Stimulated activated naive B cell treated with anti-CD40 and anti-IgM and Interleukin-4, amounts not matched to agents 10 μg/mL and 1 μg/mL and 100 μg/mL, for 72 hours (primary cell): ENCODE results near the gene GRIN2A.

ENCODE experiments used
- ATAC-seq, 2 donors: fragments of 150-1000 bp; cut with Tn5 transposase; replicated peaks; 2 replicates each; pipeline ENCODE4 v1.10.0; 2021; ENCODE audit warnings: moderate library complexity in 1 of 2
- DNase-seq: peaks from one replicate; pipeline ENCODE4 v3.0.0; 2021
- H3K27ac Mint-ChIP-seq: one replicate; pipeline ENCODE4 v1.8.0; 2022; ENCODE audit warnings: mild to moderate bottlenecking, mixed read lengths
- H3K27me3 Mint-ChIP-seq, 2 donors: one replicate each; pipeline ENCODE4 v1.8.0; 2022; ENCODE audit warnings: mixed read lengths in 2 of 2
- H3K36me3 Mint-ChIP-seq, 2 donors: one replicate each; pipeline ENCODE4 v1.8.0; 2022; ENCODE audit warnings: mixed read lengths in 2 of 2, mild to moderate bottlenecking in 1 of 2
- H3K4me1 Mint-ChIP-seq, 2 donors: one replicate each; pipeline ENCODE4 v1.8.0; 2022; ENCODE audit warnings: mixed read lengths in 2 of 2, mild to moderate bottlenecking in 1 of 2
- H3K4me3 Mint-ChIP-seq, 2 donors: one replicate each; pipeline ENCODE4 v1.8.0; 2022; ENCODE audit warnings: mild to moderate bottlenecking in 2 of 2, mixed read lengths in 2 of 2, moderate library complexity in 1 of 2
- H3K9me3 Mint-ChIP-seq, 2 donors: one replicate each; pipeline ENCODE4 v1.8.0; 2022; ENCODE audit warnings: mixed read lengths in 2 of 2, mild to moderate bottlenecking in 1 of 2

GRIN2A gene

GRCh38 chr16:9757687-9758086, 424.5 kb downstream of the GRIN2A start:
- H3K4me1 Mint-ChIP-seq: no peaks in the 10 kb centered on the region
- no peaks in the 10 kb centered on the region for H3K9me3 Mint-ChIP-seq
- no peak overlapping the region for H3K27ac Mint-ChIP-seq
- peaks cover 0 to 6% of the 10 kb centered on the region in 2 donors for H3K27me3 Mint-ChIP-seq
- no peak overlapping the region for H3K4me3 Mint-ChIP-seq
- ATAC-seq (no peak), DNase-seq (no peak)
- H3K36me3 Mint-ChIP-seq: no peaks in the 10 kb centered on the region

DNA sequence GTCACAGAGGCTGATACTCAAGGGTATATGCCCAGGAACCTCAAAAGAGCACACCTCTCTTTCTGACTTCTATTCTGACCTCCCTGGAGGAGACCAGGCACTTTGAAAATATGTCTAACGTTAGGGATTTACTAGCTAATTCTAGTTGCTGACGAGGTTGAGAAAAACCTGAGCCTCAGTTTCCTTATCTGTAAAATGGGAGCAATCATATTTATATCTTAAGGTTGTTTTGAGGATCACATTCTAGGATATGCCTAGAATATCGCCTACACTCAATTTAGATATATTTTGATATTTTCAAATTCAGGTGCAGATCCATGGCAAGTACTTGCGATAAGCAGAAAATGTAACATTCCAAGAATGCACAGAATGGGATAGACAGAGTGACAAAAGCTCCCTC, 425.8 kb downstream of the GRIN2A start:
- no peak overlapping the region for H3K27ac Mint-ChIP-seq
- no peaks in the 10 kb centered on the region for H3K9me3 Mint-ChIP-seq
- ATAC-seq: no peak
- H3K27me3 Mint-ChIP-seq: peaks cover 0 to 12% of the 10 kb centered on the region in 2 donors
- H3K36me3 Mint-ChIP-seq: no peaks in the 10 kb centered on the region
- no peak overlapping the region for H3K4me3 Mint-ChIP-seq
- no peak for DNase-seq
- H3K4me1 Mint-ChIP-seq: no peaks in the 10 kb centered on the region

DNA sequence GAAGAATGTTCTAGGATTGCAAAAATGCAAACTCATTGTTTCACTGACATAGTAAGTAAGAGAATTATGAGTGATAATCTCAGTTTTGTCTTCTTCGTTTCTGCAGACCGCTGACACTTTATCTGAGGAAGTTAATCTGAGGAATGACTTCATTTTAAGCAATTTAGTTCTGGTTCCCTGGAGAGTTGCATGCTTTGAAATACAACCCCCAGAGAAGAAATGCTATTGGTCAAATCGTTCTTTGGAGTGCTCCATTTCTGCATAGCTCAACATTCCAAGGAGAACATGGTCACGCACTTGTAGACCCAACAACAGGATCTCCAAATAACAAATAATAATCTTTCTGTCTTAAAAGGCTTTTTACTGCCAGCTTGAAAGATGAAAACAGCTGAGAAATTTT, 427.1 kb downstream of the GRIN2A start:
- no peaks in the 10 kb centered on the region for H3K9me3 Mint-ChIP-seq
- no peak for DNase-seq
- no peak overlapping the region for H3K4me3 Mint-ChIP-seq
- H3K36me3 Mint-ChIP-seq: no peaks in the 10 kb centered on the region
- peaks cover 3 to 12% of the 10 kb centered on the region in 2 donors for H3K27me3 Mint-ChIP-seq
- no peak for ATAC-seq
- H3K27ac Mint-ChIP-seq: no peak overlapping the region
- no peaks in the 10 kb centered on the region for H3K4me1 Mint-ChIP-seq

- DNase-seq (no peak), ATAC-seq (no peak)
- no peaks in the 10 kb centered on the region for H3K36me3 Mint-ChIP-seq
- no peak overlapping the region for H3K4me3 Mint-ChIP-seq
- H3K4me1 Mint-ChIP-seq: no peaks in the 10 kb centered on the region
- no peaks in the 10 kb centered on the region for H3K9me3 Mint-ChIP-seq
- H3K27ac Mint-ChIP-seq: no peak overlapping the region
- H3K27me3 Mint-ChIP-seq: peaks cover 0 to 12% of the 10 kb centered on the region in 2 donors
These were observed 440.5 kb downstream of the GRIN2A start for GRCh38 chr16:9741776-9742175.

GRCh38 chr16:9739301-9739700, 442.9 kb downstream of the GRIN2A start:
- DNase-seq (no peak), ATAC-seq (no peak)
- Mint-ChIP-seq H3K36me3 (no peaks in the 10 kb centered on the region), H3K4me1 (no peaks in the 10 kb centered on the region), H3K27me3 (peaks cover 0 to 7% of the 10 kb centered on the region in 2 donors), H3K9me3 (no peaks in the 10 kb centered on the region), H3K4me3 (no peak overlapping the region), H3K27ac (no peak overlapping the region)

DNA sequence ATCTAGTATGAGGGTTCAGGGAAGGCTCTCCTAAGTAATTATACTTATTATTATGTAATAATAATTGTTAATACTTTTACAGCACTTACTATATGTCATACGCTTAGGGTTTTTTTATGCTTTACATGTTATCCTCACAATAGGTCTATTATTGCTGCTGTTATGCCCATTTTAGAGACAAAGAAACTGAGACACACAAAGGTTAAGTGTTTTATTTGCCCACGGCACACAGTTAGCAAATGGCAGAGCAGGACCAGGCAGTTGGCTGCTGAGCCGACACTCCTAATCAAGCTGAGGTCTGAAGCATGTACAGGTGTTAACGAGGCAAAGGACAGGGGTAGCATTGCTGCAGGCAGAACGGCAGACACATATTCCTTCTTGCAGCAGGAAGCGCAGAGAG, 443.5 kb downstream of the GRIN2A start:
- DNase-seq: no peak
- ATAC-seq: no peak
- Mint-ChIP-seq H3K4me3 (no peak overlapping the region), H3K27me3 (peaks cover 0 to 4% of the 10 kb centered on the region in 2 donors), H3K4me1 (no peaks in the 10 kb centered on the region), H3K27ac (no peak overlapping the region), H3K36me3 (no peaks in the 10 kb centered on the region), H3K9me3 (no peaks in the 10 kb centered on the region)

DNA sequence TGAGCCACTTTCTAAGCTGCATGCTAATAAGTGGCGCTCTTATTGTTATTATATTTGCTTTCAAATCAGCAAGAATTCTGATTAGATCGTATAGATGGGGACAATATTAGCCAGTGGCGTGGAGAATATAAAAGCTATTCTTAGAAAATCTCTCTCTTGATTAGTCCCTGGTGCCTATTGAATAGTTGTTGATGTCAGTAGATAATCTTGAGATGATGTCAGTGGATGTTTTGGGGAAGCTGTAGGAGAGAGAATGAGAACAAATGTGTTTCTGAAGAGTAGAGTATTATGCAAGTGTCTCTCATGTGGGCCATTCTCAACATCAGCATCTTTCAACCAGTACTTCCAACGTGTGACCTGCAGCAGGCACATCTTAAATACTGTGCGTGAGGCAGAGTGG, 445.7 kb downstream of the GRIN2A start:
- DNase-seq (no peak), ATAC-seq (no peak)
- no peak overlapping the region for H3K4me3 Mint-ChIP-seq
- no peaks in the 10 kb centered on the region for H3K36me3 Mint-ChIP-seq
- no peaks in the 10 kb centered on the region for H3K4me1 Mint-ChIP-seq
- H3K27ac Mint-ChIP-seq: no peak overlapping the region
- no peaks in the 10 kb centered on the region for H3K27me3 Mint-ChIP-seq
- H3K9me3 Mint-ChIP-seq: no peaks in the 10 kb centered on the region

- H3K36me3 Mint-ChIP-seq: no peaks in the 10 kb centered on the region
- DNase-seq (no peak), ATAC-seq (no peak)
- no peaks in the 10 kb centered on the region for H3K4me1 Mint-ChIP-seq
- H3K27me3 Mint-ChIP-seq: peaks cover 0 to 4% of the 10 kb centered on the region in 2 donors
- H3K4me3 Mint-ChIP-seq: no peak overlapping the region
- H3K27ac Mint-ChIP-seq: no peak overlapping the region
- no peaks in the 10 kb centered on the region for H3K9me3 Mint-ChIP-seq
These were observed 459.1 kb downstream of the GRIN2A start for GRCh38 chr16:9723136-9723535.

- DNase-seq (no peak), ATAC-seq (no peak)
- no peak overlapping the region for H3K27ac Mint-ChIP-seq
- no peaks in the 10 kb centered on the region for H3K36me3 Mint-ChIP-seq
- no peaks in the 10 kb centered on the region for H3K4me1 Mint-ChIP-seq
- no peak overlapping the region for H3K4me3 Mint-ChIP-seq
- H3K27me3 Mint-ChIP-seq: peaks cover 13 to 19% of the 10 kb centered on the region in 2 donors
- peaks cover 0 to 9% of the 10 kb centered on the region in 2 donors for H3K9me3 Mint-ChIP-seq
These were observed 468.3 kb downstream of the GRIN2A start for GRCh38 chr16:9713907-9714306.

DNA sequence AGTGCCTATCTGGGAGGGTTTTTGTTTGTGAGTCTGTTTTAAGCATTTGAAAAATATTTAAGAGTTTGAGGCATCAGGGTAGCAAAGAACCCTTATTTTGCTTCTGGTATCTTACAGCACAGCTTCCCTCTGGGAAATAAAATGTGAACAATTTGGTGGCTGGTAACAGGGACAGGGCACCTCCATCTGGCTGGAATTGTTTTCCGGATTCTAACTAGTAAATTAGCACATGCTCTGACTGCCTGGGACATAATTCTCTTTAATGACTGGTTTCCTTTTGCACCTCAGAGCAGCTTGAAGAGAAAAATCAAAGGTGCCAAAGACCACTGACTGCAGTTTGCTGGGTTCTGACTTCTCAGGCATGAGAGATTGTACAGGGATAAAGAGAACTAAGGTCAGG, 469.1 kb downstream of the GRIN2A start:
- ATAC-seq (no peak), DNase-seq (no peak)
- H3K4me1 Mint-ChIP-seq: no peaks in the 10 kb centered on the region
- peaks cover 0 to 9% of the 10 kb centered on the region in 2 donors for H3K9me3 Mint-ChIP-seq
- peaks cover 13 to 19% of the 10 kb centered on the region in 2 donors for H3K27me3 Mint-ChIP-seq
- no peak overlapping the region for H3K4me3 Mint-ChIP-seq
- H3K27ac Mint-ChIP-seq: no peak overlapping the region
- H3K36me3 Mint-ChIP-seq: no peaks in the 10 kb centered on the region

DNA sequence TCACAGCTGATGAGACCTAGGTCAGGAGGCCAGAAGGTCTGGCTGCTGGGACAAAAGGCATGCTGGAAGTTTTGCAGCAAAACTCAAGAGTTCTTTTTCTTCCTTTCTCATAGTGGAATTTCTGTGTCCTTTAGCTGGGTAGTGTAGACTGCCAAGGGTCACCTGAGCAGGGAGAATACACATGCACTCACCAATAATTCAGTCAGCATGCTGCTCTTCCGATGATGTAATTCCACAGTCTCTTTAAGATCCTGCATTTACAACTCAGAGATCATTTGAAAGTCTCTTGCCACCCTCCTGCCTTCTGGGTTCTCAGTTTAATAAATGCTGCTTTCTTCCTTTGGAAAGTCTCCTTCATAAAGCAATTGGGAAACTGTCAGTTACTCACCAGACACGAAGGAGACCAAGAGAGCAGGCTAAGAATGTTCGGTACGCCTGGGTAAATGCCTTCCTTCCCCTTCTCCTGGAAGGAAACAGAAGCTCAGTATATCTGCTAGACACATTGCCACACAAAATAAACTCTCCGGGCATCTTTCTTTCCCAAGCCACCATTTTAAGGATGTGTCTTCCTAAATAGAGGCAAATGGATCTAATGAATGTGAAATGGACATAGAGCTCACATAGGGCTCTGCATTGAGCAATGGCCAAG, 473.1 kb downstream of the GRIN2A start:
- DNase-seq (no peak), ATAC-seq (no peak)
- Mint-ChIP-seq H3K27ac (no peak overlapping the region), H3K4me1 (no peaks in the 10 kb centered on the region), H3K4me3 (no peak overlapping the region), H3K27me3 (peaks cover 12 to 18% of the 10 kb centered on the region in 2 donors), H3K9me3 (peaks cover 4 to 5% of the 10 kb centered on the region in 2 donors), H3K36me3 (no peaks in the 10 kb centered on the region)

- Mint-ChIP-seq H3K9me3 (peaks cover 4% of the 10 kb centered on the region in 2 donors), H3K4me3 (no peak overlapping the region), H3K36me3 (no peaks in the 10 kb centered on the region), H3K4me1 (no peaks in the 10 kb centered on the region), H3K27me3 (peaks cover 6 to 14% of the 10 kb centered on the region in 2 donors), H3K27ac (no peak overlapping the region)
- DNase-seq (no peak), ATAC-seq (no peak)
These were observed 475.9 kb downstream of the GRIN2A start for GRCh38 chr16:9706217-9706836.

- ATAC-seq: no peak
- no peak overlapping the region for H3K27ac Mint-ChIP-seq
- DNase-seq: no peak
- H3K4me3 Mint-ChIP-seq: no peak overlapping the region
- no peaks in the 10 kb centered on the region for H3K4me1 Mint-ChIP-seq
- H3K27me3 Mint-ChIP-seq: peaks cover 9% of the 10 kb centered on the region in 2 donors
- H3K36me3 Mint-ChIP-seq: no peaks in the 10 kb centered on the region
- H3K9me3 Mint-ChIP-seq: peaks cover 4% of the 10 kb centered on the region in 2 donors
These were observed 478.5 kb downstream of the GRIN2A start for GRCh38 chr16:9703731-9704130.
